GM18508 (cell line): ENCODE measurements around the gene TERC.

ENCODE experiments used
- ATAC-seq: cut with Tn5 transposase; IDR thresholded peaks from one replicate; pipeline ENCODE4 v1.9.1; 2021; ENCODE audit warnings: moderate number of reproducible peaks; ENCODE audit not compliant: insufficient read depth, unreplicated experiment

The TERC gene

GRCh38 chr3:169764882-169765612 is at the start of gene TERC:
TERC (minus strand) TSS chr3:169765060.
- peak; percentile 53 for ATAC-seq

GRCh38 chr3:169813757-169814517 is 49.1 kb upstream of the TERC start:
- peak; percentile 94 for ATAC-seq

- no peak for ATAC-seq
These were observed 48.4 kb upstream of the TERC start for GRCh38 chr3:169813278-169813677.

- ATAC-seq: peak; percentile 37
These were observed 47.7 kb upstream of the TERC start, which contains the start of the genes LRRC34 and LRRIQ4 for GRCh38 chr3:169812332-169813235. LRRC34 (minus strand) TSS chr3:169812904; CDS start chr3:169812548, 356 bp downstream. LRRIQ4 (plus strand) TSS chr3:169812870; CDS start chr3:169821922, 9,052 bp downstream.

- ATAC-seq: no peak
These were observed 46.9 kb upstream of the TERC start for GRCh38 chr3:169811631-169812331.

- ATAC-seq: no peak
These were observed 44.5 kb upstream of the TERC start for GRCh38 chr3:169809230-169809795.

GRCh38 chr3:169804681-169805080 is 39.8 kb upstream of the TERC start:
- ATAC-seq: no peak

GRCh38 chr3:169792359-169792758 is 27.5 kb upstream of the TERC start:
- no peak for ATAC-seq

- ATAC-seq: no peak
These were observed 26.0 kb upstream of the TERC start for GRCh38 chr3:169790687-169791429.

- ATAC-seq: no peak
These were observed 25.4 kb upstream of the TERC start for GRCh38 chr3:169790219-169790618.

- no peak for ATAC-seq
These were observed 22.9 kb upstream of the TERC start for GRCh38 chr3:169787791-169788190.

- ATAC-seq: no peak
These were observed 22.3 kb upstream of the TERC start for GRCh38 chr3:169787120-169787519.

- ATAC-seq: no peak
These were observed 16.5 kb upstream of the TERC start for GRCh38 chr3:169781209-169781855.

GRCh38 chr3:169780742-169781141 is 15.9 kb upstream of the TERC start:
- no peak for ATAC-seq

- ATAC-seq: no peak
These were observed 13.0 kb upstream of the TERC start for GRCh38 chr3:169777822-169778221.

- ATAC-seq: no peak
These were observed 9.3 kb upstream of the TERC start for GRCh38 chr3:169774186-169774585.

GRCh38 chr3:169772897-169773816 is 8.3 kb upstream of the TERC start, which contains the start of gene MYNN:
MYNN (plus strand) TSS chr3:169773396; CDS start chr3:169774296, 900 bp downstream.
- peak; percentile 63 for ATAC-seq
